NOMO-1 (cell line): Measurements from ENCODE around the gene JAK1.

ENCODE experiments used
- DNase-seq, 2 experiments: peaks; one replicate each; lab custom pipeline; 2025; ENCODE audit not compliant: unreplicated experiment in 2 of 2; lab: John Stamatoyannopoulos, UW

The JAK1 gene

GRCh38 chr1:64873576-64873975 is 92.8 kb downstream of the JAK1 start:
- no peak for DNase-seq

- DNase-seq: no peak
Measured at GRCh38 chr1:64872067-64872466, 94.3 kb downstream of the JAK1 start.

- DNase-seq: no peak
Measured at GRCh38 chr1:64871256-64871655, 95.1 kb downstream of the JAK1 start.

GRCh38 chr1:64867266-64867665 is 99.1 kb downstream of the JAK1 start:
- DNase-seq: no peak

- DNase-seq: no peak
Measured at GRCh38 chr1:64866689-64867088, 99.7 kb downstream of the JAK1 start.

- no peak for DNase-seq
Measured at GRCh38 chr1:64865105-64865757, 101.1 kb downstream of the JAK1 start.

GRCh38 chr1:64864018-64864940 is 102.1 kb downstream of the JAK1 start:
- DNase-seq: peak; percentile 84 to 98

- DNase-seq: no peak
Measured at GRCh38 chr1:64861611-64862010, 104.7 kb downstream of the JAK1 start.

GRCh38 chr1:64857347-64857746 is 109.0 kb downstream of the JAK1 start:
- no peak for DNase-seq

GRCh38 chr1:64856553-64856952 is 109.8 kb downstream of the JAK1 start:
- DNase-seq: peak in 1 of 2 experiments; percentile 11

- DNase-seq: no peak
Measured at GRCh38 chr1:64855557-64855956, 110.8 kb downstream of the JAK1 start.

GRCh38 chr1:64854674-64855073 is 111.7 kb downstream of the JAK1 start:
- no peak for DNase-seq

GRCh38 chr1:64851664-64852063 is 114.7 kb downstream of the JAK1 start:
- no peak for DNase-seq

- DNase-seq: no peak
Measured at GRCh38 chr1:64850846-64851245, 115.5 kb downstream of the JAK1 start.

GRCh38 chr1:64849942-64850341 is 116.4 kb downstream of the JAK1 start:
- no peak for DNase-seq

- no peak for DNase-seq
Measured at GRCh38 chr1:64848803-64849202, 117.5 kb downstream of the JAK1 start.

- DNase-seq: no peak
Measured at GRCh38 chr1:64848136-64848535, 118.2 kb downstream of the JAK1 start.

GRCh38 chr1:64847666-64848065 is 118.7 kb downstream of the JAK1 start:
- DNase-seq: no peak

- no peak for DNase-seq
Measured at GRCh38 chr1:64846573-64847430, 119.5 kb downstream of the JAK1 start.

GRCh38 chr1:64845831-64846425 is 120.4 kb downstream of the JAK1 start:
- DNase-seq: no peak

- no peak for DNase-seq
Measured at GRCh38 chr1:64844609-64845008, 121.7 kb downstream of the JAK1 start.
